NK-92 treated with Interleukin-12 subunit alpha and Interleukin-12 subunit beta, amount 100 ng/mL, for 24 hours (cell line): ENCODE results near the gene UST.
"Not testable (repeated sequence)": the region's sequence is repeated elsewhere in the genome, so short reads cannot be mapped to it uniquely, and the experiment has no call there.

ENCODE experiments used
- DNase-seq: peaks from one replicate; lab custom pipeline; 2025; lab: John Stamatoyannopoulos, UW

The UST gene

GRCh38 chr6:148765898-148766808 is 19.3 kb downstream of the UST start:
- no peak for DNase-seq

- DNase-seq: no peak
These were observed 21.9 kb downstream of the UST start for GRCh38 chr6:148768646-148769270.

- no peak for DNase-seq
These were observed 22.6 kb downstream of the UST start for GRCh38 chr6:148769304-148769968.

DNA sequence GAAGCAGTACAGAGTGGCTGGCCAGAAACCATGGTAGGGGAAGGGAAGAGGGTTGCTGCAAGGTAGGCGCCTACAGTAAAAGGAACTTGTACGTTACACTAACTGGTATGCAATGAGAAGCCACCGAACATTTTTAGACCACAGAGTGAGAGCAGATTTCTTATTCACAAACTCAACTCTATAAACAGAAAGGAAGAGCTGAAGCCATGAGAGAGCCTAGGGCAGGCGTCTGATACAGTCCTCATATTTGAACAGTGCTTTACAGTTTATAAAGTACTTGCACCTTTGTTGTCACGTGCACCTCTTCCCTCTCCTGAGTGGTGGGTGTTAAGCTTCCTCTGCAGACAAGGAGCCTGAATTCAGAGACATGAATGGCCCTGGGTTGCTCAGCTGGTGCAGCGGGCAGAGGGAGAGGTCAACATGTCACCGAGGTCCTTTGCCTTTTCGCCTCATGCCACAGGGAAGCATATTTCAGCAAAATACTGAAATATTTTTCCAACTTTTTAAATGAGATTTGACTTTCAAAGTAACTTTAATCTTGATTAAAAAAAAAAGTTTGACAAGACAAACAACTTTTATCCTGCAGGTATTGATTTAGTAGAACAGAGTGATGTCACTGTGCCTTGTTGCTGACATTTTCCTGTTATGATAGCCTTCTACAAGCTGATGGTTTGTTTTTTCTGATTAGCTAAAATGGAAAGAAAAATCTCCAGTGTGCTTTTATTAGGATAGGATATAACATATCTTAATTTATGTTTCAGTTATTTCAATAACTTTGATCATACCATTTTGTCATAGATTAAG is 23.8 kb downstream of the UST start:
- no peak for DNase-seq

DNA sequence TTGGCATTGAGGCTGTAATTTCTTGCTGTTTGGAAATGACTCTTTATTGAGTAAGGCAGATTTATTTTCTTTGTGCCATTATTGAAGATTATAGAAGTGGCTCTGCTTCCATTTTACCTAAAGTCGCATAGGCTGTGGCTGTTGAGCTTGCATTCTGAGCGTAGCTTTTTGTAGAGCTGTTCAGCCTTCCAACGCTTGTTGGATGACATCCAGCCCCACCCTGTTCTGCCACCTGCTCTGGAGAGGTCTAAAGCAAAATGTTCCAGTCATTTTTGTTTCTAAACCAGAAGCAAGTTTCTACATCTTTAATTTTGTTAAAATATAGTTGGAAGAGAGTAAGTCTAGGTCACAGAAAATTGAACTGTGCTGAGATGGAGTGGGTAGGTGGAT is 24.4 kb downstream of the UST start:
- DNase-seq: no peak

- no peak for DNase-seq
These were observed 25.2 kb downstream of the UST start for GRCh38 chr6:148771896-148772554.

GRCh38 chr6:148775161-148775560 is 28.3 kb downstream of the UST start:
- DNase-seq: no peak

GRCh38 chr6:148776321-148777308 is 29.8 kb downstream of the UST start:
- DNase-seq: no peak

DNA sequence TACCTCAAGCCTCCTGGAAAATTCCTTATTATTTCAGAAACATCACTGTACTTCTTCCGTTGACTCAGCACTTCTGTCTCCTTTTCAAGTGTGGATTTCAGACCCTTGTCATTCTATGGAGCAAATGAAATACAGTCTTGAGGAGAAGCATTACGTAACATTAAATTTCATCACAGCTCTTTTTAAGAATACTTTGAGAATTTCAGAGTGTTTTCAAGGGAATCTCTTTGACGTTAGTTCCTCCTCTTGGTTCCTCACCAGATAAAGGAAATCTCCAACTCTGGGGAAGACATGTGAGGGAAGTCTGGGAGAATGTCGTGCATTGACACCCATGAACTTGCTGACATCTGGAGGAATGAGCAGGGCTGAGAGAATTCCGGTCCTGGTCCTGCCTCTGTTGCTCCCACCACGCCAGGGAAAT is 32.3 kb downstream of the UST start:
- no peak for DNase-seq

GRCh38 chr6:148780423-148780822 is 33.6 kb downstream of the UST start:
- DNase-seq: not testable (repeated sequence)

GRCh38 chr6:148780918-148781436 is 34.1 kb downstream of the UST start:
- no peak for DNase-seq

DNA sequence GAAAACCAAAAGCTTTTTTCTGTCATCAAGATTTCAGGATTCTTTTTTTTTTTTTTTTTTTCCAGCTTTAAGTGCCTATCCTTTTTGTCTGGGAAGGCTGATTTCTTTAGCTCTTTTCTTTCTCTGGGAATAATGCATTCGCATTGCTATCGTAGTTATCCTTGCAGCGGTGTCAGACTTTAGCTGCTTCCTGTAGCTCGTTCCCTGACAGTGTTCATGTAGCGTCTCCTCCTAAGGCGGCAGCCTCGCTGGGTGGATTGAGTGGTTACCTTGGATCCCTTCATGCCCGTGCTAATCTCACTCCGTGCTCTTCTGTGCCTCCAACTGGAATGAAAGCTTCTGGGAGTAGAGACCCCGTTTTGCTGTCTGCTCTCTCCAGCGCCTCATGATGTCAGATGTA is 43.1 kb downstream of the UST start:
- no peak for DNase-seq

GRCh38 chr6:148790404-148790803 is 43.6 kb downstream of the UST start:
- DNase-seq: no peak

DNA sequence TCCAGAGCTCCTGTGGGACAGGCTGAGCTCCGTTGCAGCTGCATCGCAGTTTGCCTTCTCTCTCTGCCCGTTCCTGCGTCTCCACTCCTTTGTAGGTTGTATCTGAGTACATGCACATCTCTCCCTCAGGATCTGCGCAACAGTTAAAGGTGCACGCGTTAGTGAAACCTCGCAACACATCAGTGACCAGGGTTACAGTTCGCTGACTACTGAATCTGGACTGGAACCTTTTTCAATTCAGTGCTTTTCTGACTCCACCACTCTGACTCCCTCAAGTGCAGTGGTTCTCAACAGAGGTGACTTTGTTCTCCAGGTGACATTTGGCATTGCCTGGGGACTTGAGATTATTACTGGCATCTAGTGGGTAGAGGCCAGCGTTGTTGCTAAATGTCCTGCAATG is 44.0 kb downstream of the UST start:
- DNase-seq: no peak

DNA sequence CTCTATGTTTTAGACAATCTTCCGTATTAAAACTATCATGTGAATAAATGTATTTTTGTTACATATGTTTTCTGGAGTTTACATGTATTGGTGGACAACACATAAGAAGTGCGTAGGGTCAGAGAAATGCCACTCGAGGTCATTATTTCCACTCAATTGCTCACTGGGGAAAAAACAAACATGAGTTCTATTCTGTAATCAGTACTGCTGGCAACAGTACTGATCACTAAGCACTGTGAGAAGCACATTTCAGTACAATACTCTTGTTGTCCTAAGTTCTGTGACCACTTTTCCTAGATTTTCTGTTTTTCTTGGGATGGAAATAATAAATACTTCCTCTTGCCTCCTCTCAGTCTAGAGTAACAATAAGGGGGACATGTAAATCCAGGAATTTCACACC is 44.5 kb downstream of the UST start:
- no peak for DNase-seq

GRCh38 chr6:148793721-148794120 is 46.9 kb downstream of the UST start:
- DNase-seq: no peak

DNA sequence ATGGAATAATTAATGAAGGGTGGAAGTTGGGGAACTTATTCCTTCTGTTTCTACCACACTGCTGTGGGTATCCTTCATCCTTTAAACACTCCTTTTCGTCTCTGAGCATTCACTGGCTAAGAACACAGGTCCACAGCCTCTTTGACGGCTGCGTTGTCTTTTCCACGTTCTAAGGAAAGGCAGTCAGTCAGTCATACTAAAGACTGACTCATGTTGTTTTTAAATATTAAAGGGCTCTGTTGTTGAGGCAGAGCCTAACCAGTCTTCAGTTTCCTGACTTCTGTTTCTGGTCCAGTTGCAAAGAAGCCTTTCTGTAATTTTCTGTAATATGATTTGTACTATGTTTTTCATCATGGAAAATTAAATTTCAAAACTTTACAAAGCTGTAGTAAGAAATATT is 48.0 kb downstream of the UST start:
- no peak for DNase-seq

- DNase-seq: no peak
These were observed 48.7 kb downstream of the UST start for GRCh38 chr6:148795563-148795962.

DNA sequence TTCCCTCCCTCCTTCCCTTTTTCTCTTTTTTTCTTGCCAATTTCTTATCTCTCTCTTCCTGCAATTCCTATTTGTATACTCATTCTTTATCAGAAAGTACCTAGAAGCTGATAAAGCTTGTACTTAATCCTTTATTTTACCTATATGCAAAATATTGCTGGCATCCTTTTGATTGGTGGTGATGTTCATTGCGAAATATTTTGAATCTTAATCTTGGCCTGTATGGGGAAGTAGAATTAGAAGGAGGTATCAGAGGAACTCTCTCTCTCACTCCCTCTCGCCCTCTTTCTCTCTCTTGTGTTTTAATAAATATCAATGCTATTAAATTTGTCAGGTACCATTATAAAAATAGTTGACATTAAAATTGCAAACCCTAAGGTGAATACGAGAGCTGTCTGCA is 52.8 kb downstream of the UST start:
- DNase-seq: no peak

GRCh38 chr6:148800536-148800935 is 53.7 kb downstream of the UST start:
- no peak for DNase-seq
